HCT116 (cell line): Measurements from ENCODE around the gene MTSS2.

Experiments used
- CBX3 ChIP-seq: IDR thresholded peaks from 2 replicates; pipeline ENCODE4 v1.6.1; 2012; ENCODE audit warnings: low read depth
- CTCF ChIP-seq, 3 experiments: fragments of 200-600 bp in 1 of 3; sonication (generic) in 1 of 3; IDR thresholded peaks in 2 of 3; conservative IDR thresholded peaks in 1 of 3; 2 replicates each; pipeline ENCODE4 v1.5.1; 2012 to 2017; ENCODE audit warnings: low read depth in 2 of 3, low read length in 2 of 3, antibody characterized with exemption in 1 of 3, borderline replicate concordance in 1 of 3, control low read depth in 1 of 3, mild to moderate bottlenecking in 1 of 3, mixed read lengths in 1 of 3, mixed run types in 1 of 3, moderate library complexity in 1 of 3; ENCODE audit not compliant: insufficient read depth in 1 of 3
- EGR1 ChIP-seq: IDR thresholded peaks from 2 replicates; pipeline ENCODE4 v1.6.1; 2012; ENCODE audit warnings: low read depth
- EZH2 ChIP-seq: fragments of 200-600 bp; sonication (generic); IDR thresholded peaks from 2 replicates; pipeline ENCODE4 v1.6.1; 2017; ENCODE audit warnings: antibody characterized with exemption, mixed run types
- SP1 ChIP-seq: IDR thresholded peaks from 2 replicates; pipeline ENCODE4 v1.6.1; 2012; ENCODE audit warnings: low read depth

GRCh38 chr16:70657956-70658355, 27.9 kb downstream of the MTSS2 start:
- TF ChIP-seq EZH2, result no peak
- no peak for TF ChIP-seq SP1
- no peak for TF ChIP-seq EGR1
- TF ChIP-seq CBX3, result no peak
- TF ChIP-seq CTCF (IDR thresholded peaks at IDR 0.05 in 2 of 3, conservative IDR thresholded peaks at IDR 0.05 in 1 of 3; ENCODE audit: borderline replicate concordance in 1 of 3, insufficient read depth in 1 of 3, low read depth in 2 of 3, low read length in 2 of 3), result no peak
